CD8-positive, alpha-beta memory T cell (primary cell): Measurements from ENCODE around the gene MET. TPM values are rescaled to one million over a fixed set of nuclear protein-coding genes. Genes with fewer than 3 reads are reported as not detected.

Source experiments
- CTCF ChIA-PET: fragments of 350-600 bp; sonication (Branson Sonifier 250); formaldehyde crosslinking; loops from one replicate; lab custom pipeline; 2021; ENCODE audit warnings: antibody characterized with exemption; lab: Charles Lee
- POLR2A ChIA-PET: fragments of 350-600 bp; sonication (Branson Sonifier 250); formaldehyde crosslinking; loops from one replicate; lab custom pipeline; 2021; ENCODE audit warnings: antibody characterized with exemption; lab: Charles Lee
- DNase-seq, 5 donors: peaks; one replicate each; pipeline versions ENCODE4 v3.0.0 to v3.0.0-alpha.2; 2020 to 2022; ENCODE audit warnings: mixed read lengths in 1 of 5
- H3K27ac ChIP-seq: one replicate; pipeline ENCODE4 v1.7.0; 2013; ENCODE audit warnings: low read depth, mild to moderate bottlenecking, low read length, moderate library complexity
- H3K27me3 ChIP-seq: 2 replicates; pipeline ENCODE4 v1.7.0; 2013; ENCODE audit warnings: low read length, mild to moderate bottlenecking; ENCODE audit not compliant: insufficient read depth, poor library complexity, severe bottlenecking
- H3K36me3 ChIP-seq: 2 replicates; pipeline ENCODE4 v1.7.0; 2013; ENCODE audit warnings: mild to moderate bottlenecking, low read length, moderate library complexity; ENCODE audit not compliant: insufficient read depth
- H3K4me1 ChIP-seq: 2 replicates; pipeline ENCODE4 v1.7.0; 2013; ENCODE audit warnings: mild to moderate bottlenecking, low read length, moderate library complexity; ENCODE audit not compliant: insufficient read depth
- H3K4me3 ChIP-seq: 2 replicates; pipeline ENCODE4 v1.7.0; 2013; ENCODE audit warnings: mild to moderate bottlenecking, low read length
- H3K9me3 ChIP-seq: 2 replicates; pipeline ENCODE4 v1.7.0; 2013; ENCODE audit warnings: mild to moderate bottlenecking, low read length
- H3K27ac Mint-ChIP-seq, 8 donors: one replicate each; pipeline ENCODE4 v1.8.0; 2020 to 2021; ENCODE audit warnings: mixed read lengths in 8 of 8, mild to moderate bottlenecking in 6 of 8, inconsistent platforms in 3 of 8, moderate library complexity in 3 of 8
- H3K27me3 Mint-ChIP-seq, 2 donors: one replicate each; pipeline ENCODE4 v1.8.0; 2020 to 2021; ENCODE audit warnings: mixed read lengths in 2 of 2, mild to moderate bottlenecking in 1 of 2, moderate library complexity in 1 of 2
- H3K36me3 Mint-ChIP-seq, 3 donors: one replicate each; pipeline ENCODE4 v1.8.0; 2020 to 2021; ENCODE audit warnings: mixed read lengths in 3 of 3, inconsistent platforms in 1 of 3, mild to moderate bottlenecking in 1 of 3
- H3K4me1 Mint-ChIP-seq, 3 donors: one replicate each; pipeline ENCODE4 v1.8.0; 2020 to 2021; ENCODE audit warnings: mixed read lengths in 3 of 3, inconsistent platforms in 1 of 3, mild to moderate bottlenecking in 1 of 3
- H3K4me3 Mint-ChIP-seq, 7 donors: one replicate each; pipeline ENCODE4 v1.8.0; 2020 to 2021; ENCODE audit warnings: mixed read lengths in 7 of 7, mild to moderate bottlenecking in 6 of 7, moderate library complexity in 4 of 7, inconsistent platforms in 2 of 7
- H3K9me3 Mint-ChIP-seq, 5 donors: one replicate each; pipeline ENCODE4 v1.8.0; 2020 to 2022; ENCODE audit warnings: mixed read lengths in 5 of 5, mild to moderate bottlenecking in 3 of 5, moderate library complexity in 2 of 5, inconsistent platforms in 1 of 5
- polyA plus RNA-seq: library from polyadenylated mRNA; unstranded; fragments of 300-500 nt; fragmentation: Illumina TruSeq; gene quantifications from one replicate; pipeline ENCODE4 v1.2.3, GENCODE V29; 2021
- total RNA-seq, 2 experiments: library from RNA; stranded (reverse); gene quantifications; one replicate each; pipeline ENCODE4 v1.2.3, GENCODE V29; 2021

MET gene
- total and polyA plus RNA-seq, 3 experiments from 2014 or later: 3.1 to 4.3 TPM; not detected in 1

GRCh38 chr7:116836911-116837310, 164.9 kb downstream of the MET start:
- Histone ChIP-seq H3K27ac (no peak overlapping the region), H3K27me3 (no peaks in the 10 kb centered on the region), H3K4me1 (no peaks in the 10 kb centered on the region), H3K9me3 (no peaks in the 10 kb centered on the region), H3K36me3 (no peaks in the 10 kb centered on the region), H3K4me3 (no peak overlapping the region)
- CTCF ChIA-PET: no interaction called here
- POLR2A ChIA-PET: no interaction called here
- no peak for DNase-seq
- Mint-ChIP-seq H3K4me3 (no peak overlapping the region), H3K4me1 (no peaks in the 10 kb centered on the region), H3K27me3 (peaks cover 13 to 38% of the 10 kb centered on the region in 2 donors), H3K9me3 (no peaks in the 10 kb centered on the region), H3K36me3 (no peaks in the 10 kb centered on the region), H3K27ac (no peak overlapping the region)

- Mint-ChIP-seq H3K27me3 (peaks cover 15 to 44% of the 10 kb centered on the region in 2 donors), H3K9me3 (no peaks in the 10 kb centered on the region), H3K36me3 (no peaks in the 10 kb centered on the region), H3K4me3 (no peak overlapping the region), H3K27ac (no peak overlapping the region), H3K4me1 (no peaks in the 10 kb centered on the region)
- Histone ChIP-seq H3K36me3 (no peaks in the 10 kb centered on the region), H3K9me3 (no peaks in the 10 kb centered on the region), H3K27ac (no peak overlapping the region), H3K4me3 (no peak overlapping the region), H3K27me3 (no peaks in the 10 kb centered on the region), H3K4me1 (no peaks in the 10 kb centered on the region)
- ChIA-PET POLR2A (no interaction called here), CTCF (no interaction called here)
- no peak for DNase-seq
These were observed 165.6 kb downstream of the MET start for GRCh38 chr7:116837586-116837985.

- no peak overlapping the region for H3K4me3 ChIP-seq
- POLR2A ChIA-PET: no interaction called here
- Mint-ChIP-seq H3K27me3 (peaks cover 16 to 50% of the 10 kb centered on the region in 2 donors), H3K4me1 (peaks cover 5 to 6% (median 5%) of the 10 kb centered on the region in 3 donors), H3K4me3 (no peak overlapping the region), H3K36me3 (peaks cover 0 to 2% (median 0%) of the 10 kb centered on the region in 3 donors), H3K27ac (no peak overlapping the region), H3K9me3 (no peaks in the 10 kb centered on the region)
- CTCF ChIA-PET: no interaction called here
- no peaks in the 10 kb centered on the region for H3K4me1 ChIP-seq
- DNase-seq: no peak
- no peaks in the 10 kb centered on the region for H3K36me3 ChIP-seq
- no peaks in the 10 kb centered on the region for H3K27me3 ChIP-seq
- no peak overlapping the region for H3K27ac ChIP-seq
- no peaks in the 10 kb centered on the region for H3K9me3 ChIP-seq
These were observed 168.3 kb downstream of the MET start for GRCh38 chr7:116840256-116840655.

GRCh38 chr7:116842371-116842770, 170.4 kb downstream of the MET start:
- Mint-ChIP-seq H3K9me3 (no peaks in the 10 kb centered on the region), H3K4me1 (peaks cover 5 to 6% (median 5%) of the 10 kb centered on the region in 3 donors), H3K36me3 (peaks cover 0 to 2% (median 0%) of the 10 kb centered on the region in 3 donors), H3K27ac (no peak overlapping the region), H3K27me3 (peaks cover 16 to 40% of the 10 kb centered on the region in 2 donors), H3K4me3 (no peak overlapping the region)
- no peaks in the 10 kb centered on the region for H3K9me3 ChIP-seq
- no peaks in the 10 kb centered on the region for H3K27me3 ChIP-seq
- no peaks in the 10 kb centered on the region for H3K36me3 ChIP-seq
- H3K4me3 ChIP-seq: no peak overlapping the region
- no peaks in the 10 kb centered on the region for H3K4me1 ChIP-seq
- H3K27ac ChIP-seq: no peak overlapping the region
- ChIA-PET CTCF (no interaction called here), POLR2A (no interaction called here)
- no peak for DNase-seq

- no peaks in the 10 kb centered on the region for H3K27me3 ChIP-seq
- peaks cover 5 to 6% (median 5%) of the 10 kb centered on the region in 3 donors for H3K4me1 Mint-ChIP-seq
- CTCF ChIA-PET: no interaction called here
- H3K4me3 Mint-ChIP-seq: peak overlapping the region in 2 of 7 donors; percentile 13 to 30
- POLR2A ChIA-PET: no interaction called here
- H3K36me3 ChIP-seq: no peaks in the 10 kb centered on the region
- H3K36me3 Mint-ChIP-seq: peaks cover 0 to 2% (median 0%) of the 10 kb centered on the region in 3 donors
- no peak overlapping the region for H3K27ac ChIP-seq
- no peak for DNase-seq
- H3K4me3 ChIP-seq: no peak overlapping the region
- H3K27ac Mint-ChIP-seq: peak overlapping the region in 3 of 8 donors; percentile 27 to 55 (median 44)
- H3K9me3 ChIP-seq: no peaks in the 10 kb centered on the region
- no peaks in the 10 kb centered on the region for H3K4me1 ChIP-seq
- H3K27me3 Mint-ChIP-seq: peaks cover 16 to 41% of the 10 kb centered on the region in 2 donors
- no peaks in the 10 kb centered on the region for H3K9me3 Mint-ChIP-seq
These were observed 171.4 kb downstream of the MET start for GRCh38 chr7:116843378-116843777.

Other genes starting within 250 kb of the MET start
- gene CAV2, start 172.5 kb upstream of the MET start, total RNA-seq: not detected
- gene CAV2, start 172.5 kb upstream of the MET start, polyA plus RNA-seq: not detected
- gene CAV1, start 147.2 kb upstream of the MET start, total RNA-seq: 1 to 10 TPM; 2.3 to 2.5 TPM
- not detected for gene CAV1, start 147.2 kb upstream of the MET start, polyA plus RNA-seq
- 100 to 1,000 TPM; 170 to 206 TPM for gene CAPZA2, start 190.4 kb downstream of the MET start, total RNA-seq
- 170 TPM for gene CAPZA2, start 190.4 kb downstream of the MET start, polyA plus RNA-seq